PC-3 (cell line): ENCODE results near the gene COL15A1. TPM values are rescaled to one million over a fixed set of nuclear protein-coding genes. Genes with fewer than 3 reads are reported as not detected.

Experiments used
- ATAC-seq: fragments of 200-7000 bp; cut with Tn5 transposase; 2 replicates; pipeline ENCODE4 v1.9.1; 2020; ENCODE audit warnings: mild to moderate bottlenecking, moderate library complexity
- BruUV-seq: library from RNA; stranded (reverse); fragments of 400-500 nt; replicated peaks from 2 replicates; lab custom pipeline; 2021; lab: Mats Ljungman, UMichigan
- CTCF ChIA-PET: fragments of 300-600 bp; sonication (Branson Sonifier 250); formaldehyde crosslinking; loops from one replicate; lab custom pipeline; 2022; ENCODE audit warnings: antibody characterized with exemption; lab: Charles Lee
- POLR2A ChIA-PET: fragments of 300-600 bp; sonication (Branson Sonifier 250); formaldehyde crosslinking; loops from one replicate; lab custom pipeline; 2022; ENCODE audit warnings: antibody characterized with exemption; ENCODE audit not compliant: unreplicated experiment; lab: Charles Lee
- DNase-seq: peaks from one replicate; pipeline ENCODE4 v3.0.0-alpha.2; 2015
- H2AFZ ChIP-seq: fragments of 300-600 bp; sonication (generic); 2 replicates; pipeline ENCODE4 v1.6.0; 2016; ENCODE audit warnings: antibody characterized with exemption, low read length
- H3F3A ChIP-seq: fragments of 300-600 bp; sonication (generic); one replicate; pipeline ENCODE4 v1.6.0; 2017; ENCODE audit warnings: antibody characterized with exemption, low read length, control low read depth, mild to moderate bottlenecking; ENCODE audit not compliant: unreplicated experiment
- H3K27ac ChIP-seq: fragments of 300-600 bp; sonication (generic); 2 replicates; pipeline ENCODE4 v1.5.1; 2016; ENCODE audit warnings: mild to moderate bottlenecking, low read length
- H3K27me3 ChIP-seq: fragments of 300-600 bp; sonication (generic); 2 replicates; pipeline ENCODE4 v1.6.1; 2016; ENCODE audit warnings: low read length, mixed read lengths
- H3K36me3 ChIP-seq: fragments of 300-600 bp; sonication (generic); 2 replicates; pipeline ENCODE4 v1.6.1; 2016; ENCODE audit warnings: low read depth, mixed run types, low read length, mixed read lengths
- H3K4me1 ChIP-seq: fragments of 300-600 bp; sonication (generic); 2 replicates; pipeline ENCODE4 v1.5.1; 2016; ENCODE audit warnings: low read length; ENCODE audit not compliant: insufficient read depth
- H3K4me2 ChIP-seq: fragments of 300-600 bp; sonication (generic); 2 replicates; pipeline ENCODE4 v1.6.0; 2016; ENCODE audit warnings: low read length
- H3K4me3 ChIP-seq: fragments of 300-600 bp; sonication (generic); 2 replicates; pipeline ENCODE4 v1.5.1; 2016; ENCODE audit warnings: mild to moderate bottlenecking, low read length, mixed read lengths
- H3K79me2 ChIP-seq: fragments of 300-600 bp; sonication (generic); 2 replicates; pipeline ENCODE4 v1.6.1; 2017; ENCODE audit warnings: low read length, mixed read lengths
- H3K9ac ChIP-seq: fragments of 300-600 bp; sonication (generic); 2 replicates; pipeline ENCODE4 v1.6.0; 2016; ENCODE audit warnings: mild to moderate bottlenecking, low read length
- H3K9me2 ChIP-seq: fragments of 300-600 bp; sonication (generic); replicated peaks from 2 replicates; pipeline ENCODE4 v1.6.1; 2016; ENCODE audit warnings: mixed run types, low read length, mixed read lengths
- H3K9me3 ChIP-seq: fragments of 300-600 bp; sonication (generic); 2 replicates; pipeline ENCODE4 v1.6.1; 2016; ENCODE audit warnings: low read length, mixed read lengths
- H4K20me1 ChIP-seq: fragments of 300-600 bp; sonication (generic); 2 replicates; pipeline ENCODE4 v1.6.1; 2016; ENCODE audit warnings: low read length, mixed read lengths
- CTCF ChIP-seq: fragments of 300-600 bp; sonication (generic); conservative IDR thresholded peaks from 2 replicates; pipeline ENCODE4 v1.5.1; 2017; ENCODE audit warnings: antibody characterized with exemption, low read depth, mild to moderate bottlenecking, low read length
- EZH2 ChIP-seq: fragments of 300-600 bp; sonication (generic); IDR thresholded peaks from one replicate; pipeline ENCODE4 v1.6.1; 2017; ENCODE audit warnings: antibody characterized with exemption, mild to moderate bottlenecking, low read length; ENCODE audit not compliant: unreplicated experiment
- EZH2phosphoT487 ChIP-seq: fragments of 300-600 bp; sonication (generic); IDR thresholded peaks from 2 replicates; pipeline ENCODE4 v1.6.1; 2018; ENCODE audit warnings: mild to moderate bottlenecking, antibody characterized with exemption, low read length, borderline replicate concordance
- intact Hi-C: fragments of 100-400 bp; cut with micrococcal nuclease; formaldehyde crosslinking; loops from 2 replicates; pipeline ENCODE4 v1.9.0; 2023
- total RNA-seq: library from RNA; depleted of rRNA; stranded (reverse); fragments of >200 nt; gene quantifications from 2 replicates; pipeline ENCODE4 v1.2.3, GENCODE V29; 2014

COL15A1 gene
- total RNA-seq, 1 experiment from 2014 or later: 0.04 TPM

GRCh38 chr9:98967257-98967656 lies 23.6 kb downstream of the COL15A1 start:
- no peaks in the 10 kb centered on the region for H3K9me3 ChIP-seq
- H3K4me2 ChIP-seq: no peak overlapping the region
- H3K36me3 ChIP-seq: no peaks in the 10 kb centered on the region
- DNase-seq (no peak), ATAC-seq (no peak)
- no TSS peak for BruUV-seq
- CTCF ChIA-PET: no interaction called here
- no peaks in the 10 kb centered on the region for H3F3A ChIP-seq
- H3K79me2 ChIP-seq: no peaks in the 10 kb centered on the region
- no peaks in the 10 kb centered on the region for H3K27me3 ChIP-seq
- TF ChIP-seq CTCF (no peak), EZH2 (no peak), EZH2phosphoT487 (no peak)
- no peak overlapping the region for H3K27ac ChIP-seq
- H3K9ac ChIP-seq: no peak overlapping the region
- intact Hi-C loops: no loop called here
- no peak overlapping the region for H3K4me3 ChIP-seq
- no peaks in the 10 kb centered on the region for H3K9me2 ChIP-seq
- no peaks in the 10 kb centered on the region for H4K20me1 ChIP-seq
- no peak overlapping the region for H2AFZ ChIP-seq
- POLR2A ChIA-PET: no interaction called here
- no peaks in the 10 kb centered on the region for H3K4me1 ChIP-seq

DNA sequence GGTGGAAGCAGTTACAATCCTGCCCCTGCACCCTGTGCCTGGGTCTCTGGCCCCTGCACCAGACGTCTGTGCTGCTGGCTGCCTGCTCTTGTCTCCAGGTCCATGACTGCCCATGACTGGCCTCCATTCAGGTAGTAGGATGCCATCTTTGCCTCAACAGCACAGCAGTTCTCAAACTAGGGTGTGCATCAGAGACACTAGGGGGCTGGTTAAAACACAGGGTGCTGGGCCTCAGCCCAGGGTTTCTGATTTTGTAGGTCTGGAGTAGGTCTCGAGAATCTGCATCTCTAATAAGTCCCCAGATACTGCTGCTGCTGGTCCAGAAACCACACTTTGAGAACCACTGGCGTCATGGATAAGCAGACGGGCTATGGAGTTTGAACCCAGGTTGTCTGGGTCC lies 24.0 kb downstream of the COL15A1 start:
- Histone ChIP-seq H3K4me1 (no peaks in the 10 kb centered on the region), H3K4me3 (no peak overlapping the region), H3K9ac (no peak overlapping the region), H3K27ac (no peak overlapping the region), H4K20me1 (no peaks in the 10 kb centered on the region), H3K36me3 (no peaks in the 10 kb centered on the region), H3K9me3 (no peaks in the 10 kb centered on the region), H3K9me2 (no peaks in the 10 kb centered on the region), H3K79me2 (no peaks in the 10 kb centered on the region), H3K27me3 (no peaks in the 10 kb centered on the region), H2AFZ (no peak overlapping the region), H3K4me2 (no peak overlapping the region), H3F3A (no peaks in the 10 kb centered on the region)
- no peak for DNase-seq
- ChIA-PET POLR2A (no interaction called here), CTCF (no interaction called here)
- no peak for TF ChIP-seq CTCF
- no peak for TF ChIP-seq EZH2phosphoT487
- no peak for TF ChIP-seq EZH2
- no TSS peak for BruUV-seq
- intact Hi-C loops: no loop called here
- ATAC-seq: no peak

GRCh38 chr9:98968601-98969337 lies 25.1 kb downstream of the COL15A1 start:
- ATAC-seq (no peak), DNase-seq (no peak)
- H3K79me2 ChIP-seq: no peaks in the 10 kb centered on the region
- H3K9me3 ChIP-seq: no peaks in the 10 kb centered on the region
- no peak overlapping the region for H3K4me2 ChIP-seq
- no peaks in the 10 kb centered on the region for H3K27me3 ChIP-seq
- H3K4me3 ChIP-seq: no peak overlapping the region
- H4K20me1 ChIP-seq: no peaks in the 10 kb centered on the region
- no TSS peak for BruUV-seq
- no peak overlapping the region for H3K9ac ChIP-seq
- no peak overlapping the region for H3K27ac ChIP-seq
- no peaks in the 10 kb centered on the region for H3K36me3 ChIP-seq
- H3K4me1 ChIP-seq: no peaks in the 10 kb centered on the region
- intact Hi-C loops: no loop called here
- H3F3A ChIP-seq: no peaks in the 10 kb centered on the region
- ChIA-PET POLR2A (no interaction called here), CTCF (no interaction called here)
- H3K9me2 ChIP-seq: no peaks in the 10 kb centered on the region
- TF ChIP-seq EZH2: no peak
- no peak for TF ChIP-seq CTCF
- TF ChIP-seq EZH2phosphoT487: no peak
- H2AFZ ChIP-seq: no peak overlapping the region
